Fibroblast of lung (primary cell): ENCODE data around the gene ELMO2.

Experiments
- EZH2 ChIP-seq: IDR thresholded peaks from 2 replicates; pipeline ENCODE4 v1.5.1; 2012; ENCODE audit warnings: low read length, control low read depth, mild to moderate bottlenecking; ENCODE audit errors: missing control alignments
- TF ChIP-seq, protein P1 (sequence below), 2 donors: IDR thresholded peaks in 1 of 2; conservative IDR thresholded peaks in 1 of 2; 1 replicate in 1 of 2; 2 replicates in 1 of 2; pipeline ENCODE4 v1.5.1; 2011 to 2012; ENCODE audit warnings: low read length in 2 of 2, control low read depth in 1 of 2, inconsistent platforms in 1 of 2, low read depth in 1 of 2, mild to moderate bottlenecking in 1 of 2

- TF ChIP-seq, protein P1, sequence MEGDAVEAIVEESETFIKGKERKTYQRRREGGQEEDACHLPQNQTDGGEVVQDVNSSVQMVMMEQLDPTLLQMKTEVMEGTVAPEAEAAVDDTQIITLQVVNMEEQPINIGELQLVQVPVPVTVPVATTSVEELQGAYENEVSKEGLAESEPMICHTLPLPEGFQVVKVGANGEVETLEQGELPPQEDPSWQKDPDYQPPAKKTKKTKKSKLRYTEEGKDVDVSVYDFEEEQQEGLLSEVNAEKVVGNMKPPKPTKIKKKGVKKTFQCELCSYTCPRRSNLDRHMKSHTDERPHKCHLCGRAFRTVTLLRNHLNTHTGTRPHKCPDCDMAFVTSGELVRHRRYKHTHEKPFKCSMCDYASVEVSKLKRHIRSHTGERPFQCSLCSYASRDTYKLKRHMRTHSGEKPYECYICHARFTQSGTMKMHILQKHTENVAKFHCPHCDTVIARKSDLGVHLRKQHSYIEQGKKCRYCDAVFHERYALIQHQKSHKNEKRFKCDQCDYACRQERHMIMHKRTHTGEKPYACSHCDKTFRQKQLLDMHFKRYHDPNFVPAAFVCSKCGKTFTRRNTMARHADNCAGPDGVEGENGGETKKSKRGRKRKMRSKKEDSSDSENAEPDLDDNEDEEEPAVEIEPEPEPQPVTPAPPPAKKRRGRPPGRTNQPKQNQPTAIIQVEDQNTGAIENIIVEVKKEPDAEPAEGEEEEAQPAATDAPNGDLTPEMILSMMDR (conservative IDR thresholded peaks at IDR 0.05 in 1 of 2, IDR thresholded peaks at IDR 0.05 in 1 of 2; ENCODE audit: low read depth in 1 of 2, low read length in 2 of 2), result no peak
- no peak for TF ChIP-seq EZH2
These were observed 27.9 kb downstream of the ELMO2 start for GRCh38 chr20:46378412-46379009.
